ENCODE data around the gene CEBPG. TPM values are rescaled to one million over a fixed set of nuclear protein-coding genes. Genes with fewer than 3 reads are reported as not detected.

Gene CEBPG
- total RNA-seq, 1 donor from 2014 or later, result 31.8 TPM

GRCh38 chr19:33382006-33382405 lies 8.5 kb downstream of the CEBPG start:
- no peak for DNase-seq (ENCODE audit: low spot score)

DNA sequence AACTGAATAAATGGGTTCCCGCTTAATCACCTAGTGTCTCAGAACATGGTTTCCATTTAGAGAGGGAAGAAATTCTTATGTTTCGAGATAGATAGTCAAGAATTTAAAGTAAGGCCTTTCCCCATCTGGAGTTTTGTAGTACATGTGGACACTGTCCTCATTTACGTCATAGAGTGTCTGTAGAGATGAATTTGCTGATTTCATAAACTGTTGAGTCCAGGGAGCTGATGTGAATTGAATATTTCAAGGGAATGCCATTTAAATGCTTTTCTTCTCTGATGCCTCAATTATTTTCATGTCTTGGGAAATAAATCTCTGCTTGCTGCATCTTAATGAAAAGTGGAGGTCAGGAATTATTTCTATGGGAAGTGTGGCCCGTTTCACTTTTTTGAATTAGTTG lies 9.5 kb downstream of the CEBPG start:
- no peak for DNase-seq (ENCODE audit: low spot score)

- DNase-seq (ENCODE audit: low spot score), result no peak
Measured at GRCh38 chr19:33383720-33384292, 10.3 kb downstream of the CEBPG start.

GRCh38 chr19:33384983-33385382 lies 11.5 kb downstream of the CEBPG start:
- DNase-seq (ENCODE audit: low spot score), result no peak

GRCh38 chr19:33385956-33386355 lies 12.4 kb downstream of the CEBPG start:
- DNase-seq (ENCODE audit: low spot score), result no peak

- no peak for DNase-seq (ENCODE audit: low spot score)
Measured at GRCh38 chr19:33386361-33386858, 12.9 kb downstream of the CEBPG start.

- no peak for DNase-seq (ENCODE audit: low spot score)
Measured at GRCh38 chr19:33387351-33388230, 14.1 kb downstream of the CEBPG start.

- no peak for DNase-seq (ENCODE audit: low spot score)
Measured at GRCh38 chr19:33388231-33388724, 14.8 kb downstream of the CEBPG start.

- DNase-seq (ENCODE audit: low spot score), result no peak
Measured at GRCh38 chr19:33388725-33389420, 15.4 kb downstream of the CEBPG start.

GRCh38 chr19:33389421-33390100 lies 16.1 kb downstream of the CEBPG start:
- DNase-seq (ENCODE audit: low spot score), result no peak

GRCh38 chr19:33390101-33390907 lies 16.8 kb downstream of the CEBPG start:
- DNase-seq (ENCODE audit: low spot score), result peak; percentile 28

DNA sequence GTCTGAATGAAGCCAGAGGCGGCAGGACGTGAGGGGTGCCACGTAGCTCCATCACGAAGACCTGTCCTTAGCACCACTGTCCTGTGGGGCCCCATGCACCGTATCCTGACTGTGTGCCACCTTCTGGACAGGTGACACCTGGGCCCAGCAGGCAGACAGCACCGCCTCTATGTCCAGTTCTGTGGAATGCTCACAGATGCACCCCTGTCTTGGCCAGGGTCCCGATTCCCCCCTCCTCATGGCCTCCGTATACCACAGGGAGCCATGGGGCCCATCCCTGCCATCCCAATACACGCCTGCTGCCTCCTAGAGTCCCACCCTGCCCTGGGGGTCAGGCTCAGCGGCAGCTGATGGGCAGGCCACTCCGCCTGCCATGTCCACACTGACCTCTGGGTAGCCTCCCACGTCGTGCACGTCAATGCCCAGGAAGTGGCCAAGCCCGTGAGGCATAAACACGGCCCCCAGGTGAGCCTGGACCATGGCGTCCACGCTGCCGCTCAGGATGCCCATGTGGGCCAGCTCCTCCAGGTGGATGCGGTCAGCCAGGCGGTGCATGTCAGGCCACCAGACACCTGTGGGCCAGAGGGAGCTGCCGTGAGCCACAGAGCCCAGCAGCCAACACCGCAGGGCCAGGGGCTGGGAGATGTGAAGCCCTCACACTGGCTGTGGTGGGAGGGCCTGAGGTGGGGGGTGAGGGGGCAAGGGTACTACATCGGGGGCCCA lies 17.6 kb downstream of the CEBPG start:
- no peak for DNase-seq (ENCODE audit: low spot score)

- no peak for DNase-seq (ENCODE audit: low spot score)
Measured at GRCh38 chr19:33391631-33392249, 18.2 kb downstream of the CEBPG start.

DNA sequence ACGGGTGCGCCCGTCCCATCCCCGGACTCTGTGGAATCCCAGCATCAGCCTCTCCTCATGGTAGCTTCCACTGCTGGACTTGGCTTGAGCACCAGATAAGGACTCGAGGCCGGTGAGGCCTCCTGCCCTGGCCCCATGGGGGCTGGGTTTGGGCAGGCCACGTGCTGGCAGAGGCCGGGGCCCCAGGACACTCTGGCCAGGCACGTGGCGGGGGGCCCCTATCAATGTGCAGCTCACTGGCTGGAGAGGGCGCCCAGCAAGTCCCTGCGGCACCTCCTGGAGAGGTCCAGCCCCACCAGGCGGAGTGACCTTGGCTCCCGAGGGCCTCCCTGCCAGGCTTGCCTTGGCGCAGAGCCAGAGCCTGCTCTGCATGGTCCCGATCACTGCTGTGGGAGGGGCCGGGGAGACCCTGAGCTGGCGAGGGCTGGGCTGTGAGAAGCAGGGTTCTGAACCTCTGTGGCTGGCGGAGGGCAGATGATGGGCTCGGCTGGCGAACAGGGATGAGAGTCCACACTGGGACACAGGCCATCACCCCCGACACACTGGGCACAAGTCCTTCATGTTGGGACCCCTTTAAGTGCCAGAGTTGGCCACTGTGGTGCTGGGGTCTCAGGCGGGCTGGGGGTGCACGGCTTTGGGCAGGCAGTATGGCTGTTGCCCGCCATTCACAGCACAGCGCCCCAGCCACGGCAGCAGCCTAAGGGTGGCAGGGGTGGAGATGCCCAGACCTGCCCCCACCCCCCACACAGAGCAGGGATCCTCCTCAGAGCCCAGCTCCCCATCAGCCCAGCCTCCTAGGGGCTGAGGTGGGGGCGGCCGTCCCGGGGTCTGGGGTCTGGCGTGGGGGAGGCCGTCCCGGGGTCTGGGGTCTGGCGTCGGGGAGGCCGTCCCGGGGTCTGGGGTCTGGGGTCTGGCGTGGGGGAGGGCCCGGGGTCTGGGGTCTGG lies 19.1 kb downstream of the CEBPG start:
- peak; percentile 30 for DNase-seq (ENCODE audit: low spot score)

DNA sequence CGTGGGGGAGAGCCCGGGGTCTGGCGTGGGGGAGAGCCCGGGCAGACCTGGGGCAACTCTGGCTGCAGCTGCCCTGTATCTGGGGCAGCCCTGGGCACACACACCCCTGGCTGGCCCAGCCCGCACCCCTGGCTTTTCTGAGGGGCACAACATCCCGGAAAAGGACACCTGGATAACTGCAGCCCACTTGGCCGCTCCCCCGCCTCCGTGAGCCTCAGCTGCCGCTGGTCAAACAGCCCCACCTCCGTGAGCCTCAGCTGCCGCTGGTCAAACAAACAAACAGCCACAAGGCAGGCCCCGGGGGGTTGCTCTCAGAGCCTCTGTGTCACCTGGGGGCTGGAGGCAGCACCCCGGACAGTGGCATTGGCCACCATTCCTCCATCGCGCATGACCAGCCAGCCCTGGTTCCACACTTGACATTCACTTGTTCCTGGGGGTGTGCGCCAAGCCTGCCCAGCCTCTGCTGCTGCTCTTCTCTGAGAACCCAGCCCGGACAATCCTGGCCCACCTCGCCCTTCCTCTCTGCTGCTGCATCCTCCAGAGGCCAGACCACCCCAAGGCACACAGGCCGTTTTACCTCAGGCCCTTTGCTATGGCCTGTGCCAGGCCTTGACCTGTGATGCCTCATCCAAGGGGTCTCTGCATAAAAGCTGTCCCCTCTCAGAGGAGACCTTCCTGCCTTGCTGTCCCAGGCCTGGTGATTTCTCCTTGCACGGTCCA lies 19.9 kb downstream of the CEBPG start:
- no peak for DNase-seq (ENCODE audit: low spot score)

DNA sequence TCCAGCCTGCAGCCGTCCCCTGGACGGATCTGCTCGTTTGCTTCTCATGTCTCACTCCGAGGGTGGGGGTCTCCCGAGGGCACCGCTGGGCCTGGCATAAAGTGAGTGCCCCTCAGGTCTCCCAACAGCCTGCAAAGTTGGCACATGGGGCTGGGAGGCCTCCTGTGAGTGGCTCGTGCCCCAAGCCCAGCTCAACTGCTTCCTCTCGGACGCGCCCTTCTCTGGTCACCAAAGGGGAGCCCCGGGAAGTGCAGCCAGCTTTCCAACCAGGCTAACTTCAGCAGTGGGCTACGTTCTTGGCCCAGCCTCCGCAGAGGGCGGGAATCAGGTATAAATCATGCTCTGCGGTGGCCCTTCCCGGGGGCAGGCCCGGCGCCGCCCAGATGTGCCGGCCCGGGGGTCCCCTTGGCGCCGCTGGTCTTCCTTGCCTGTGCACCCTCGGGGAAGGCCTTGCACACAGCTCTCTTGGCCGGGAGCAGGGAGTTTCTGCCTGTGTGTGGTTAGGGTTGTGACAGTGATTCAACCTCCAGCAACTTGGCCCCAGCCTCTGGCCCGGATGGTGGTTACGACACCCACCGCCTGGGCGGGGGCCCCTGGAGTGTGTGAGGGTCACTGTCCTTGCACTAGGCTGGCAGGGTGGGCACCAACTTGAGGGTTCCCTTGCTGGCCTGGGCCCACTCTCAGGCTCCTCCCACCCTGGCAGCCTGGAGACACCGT lies 20.7 kb downstream of the CEBPG start:
- no peak for DNase-seq (ENCODE audit: low spot score)
